GM19468 (cell line): Measurements from ENCODE around the gene SLC24A1.
"Not testable (repeated sequence)": the region's sequence is repeated elsewhere in the genome, so short reads cannot be mapped to it uniquely, and the experiment has no call there.

Experiments
- ATAC-seq: cut with Tn5 transposase; IDR thresholded peaks from one replicate; pipeline ENCODE4 v1.9.1; 2021; ENCODE audit warnings: mild to moderate bottlenecking, moderate library complexity, moderate number of reproducible peaks; ENCODE audit not compliant: unreplicated experiment; ENCODE audit errors: extremely low read depth

The SLC24A1 gene

GRCh38 chr15:65615887-65616286, 5.9 kb upstream of the SLC24A1 start:
- not testable (repeated sequence) for ATAC-seq

- no peak for ATAC-seq
Observed at GRCh38 chr15:65618560-65619109, 3.1 kb upstream of the SLC24A1 start.

- ATAC-seq: no peak
Observed at GRCh38 chr15:65619626-65620290, 2.0 kb upstream of the SLC24A1 start.

- no peak for ATAC-seq
Observed at GRCh38 chr15:65620833-65621232, 905 bp upstream of the SLC24A1 start.

- ATAC-seq: no peak
Observed at GRCh38 chr15:65623103-65623502, 1.4 kb downstream of the SLC24A1 start.

- ATAC-seq: no peak
Observed at GRCh38 chr15:65626856-65627255, 5.1 kb downstream of the SLC24A1 start.

GRCh38 chr15:65629548-65629947, 7.8 kb downstream of the SLC24A1 start:
- ATAC-seq: no peak

- no peak for ATAC-seq
Observed at GRCh38 chr15:65630760-65631159, 9.0 kb downstream of the SLC24A1 start.

- peak; percentile 42 for ATAC-seq
Observed at GRCh38 chr15:65631503-65631902, 9.8 kb downstream of the SLC24A1 start.

GRCh38 chr15:65632780-65633375, 11.1 kb downstream of the SLC24A1 start:
- no peak for ATAC-seq

- ATAC-seq: no peak
Observed at GRCh38 chr15:65633752-65634151, 12.0 kb downstream of the SLC24A1 start.

- no peak for ATAC-seq
Observed at GRCh38 chr15:65634356-65634755, 12.6 kb downstream of the SLC24A1 start.

- ATAC-seq: no peak
Observed at GRCh38 chr15:65638109-65638508, 16.4 kb downstream of the SLC24A1 start.

GRCh38 chr15:65638681-65639089, 16.9 kb downstream of the SLC24A1 start:
- no peak for ATAC-seq

- no peak for ATAC-seq
Observed at GRCh38 chr15:65639509-65639908, 17.8 kb downstream of the SLC24A1 start.

- ATAC-seq: no peak
Observed at GRCh38 chr15:65641768-65642475, 20.2 kb downstream of the SLC24A1 start.

GRCh38 chr15:65642594-65642993, 20.9 kb downstream of the SLC24A1 start:
- ATAC-seq: no peak

- no peak for ATAC-seq
Observed at GRCh38 chr15:65644282-65644681, 22.5 kb downstream of the SLC24A1 start.

GRCh38 chr15:65645392-65645791, 23.7 kb downstream of the SLC24A1 start:
- ATAC-seq: no peak

- no peak for ATAC-seq
Observed at GRCh38 chr15:65646486-65646885, 24.7 kb downstream of the SLC24A1 start.
